PC-3 (cell line): ENCODE results near the gene PPP1R14C. TPM values are rescaled to one million over a fixed set of nuclear protein-coding genes. Genes with fewer than 3 reads are reported as not detected.

Source experiments
- ATAC-seq: fragments of 200-7000 bp; cut with Tn5 transposase; 2 replicates; pipeline ENCODE4 v1.9.1; 2020; ENCODE audit warnings: mild to moderate bottlenecking, moderate library complexity
- BruUV-seq: library from RNA; stranded (reverse); fragments of 400-500 nt; replicated peaks from 2 replicates; lab custom pipeline; 2021; lab: Mats Ljungman, UMichigan
- CTCF ChIA-PET: fragments of 300-600 bp; sonication (Branson Sonifier 250); formaldehyde crosslinking; loops from one replicate; lab custom pipeline; 2022; ENCODE audit warnings: antibody characterized with exemption; lab: Charles Lee
- POLR2A ChIA-PET: fragments of 300-600 bp; sonication (Branson Sonifier 250); formaldehyde crosslinking; loops from one replicate; lab custom pipeline; 2022; ENCODE audit warnings: antibody characterized with exemption; ENCODE audit not compliant: unreplicated experiment; lab: Charles Lee
- DNase-seq: peaks from one replicate; pipeline ENCODE4 v3.0.0-alpha.2; 2015
- H2AFZ ChIP-seq: fragments of 300-600 bp; sonication (generic); 2 replicates; pipeline ENCODE4 v1.6.0; 2016; ENCODE audit warnings: antibody characterized with exemption, low read length
- H3F3A ChIP-seq: fragments of 300-600 bp; sonication (generic); one replicate; pipeline ENCODE4 v1.6.0; 2017; ENCODE audit warnings: antibody characterized with exemption, low read length, control low read depth, mild to moderate bottlenecking; ENCODE audit not compliant: unreplicated experiment
- H3K27ac ChIP-seq: fragments of 300-600 bp; sonication (generic); 2 replicates; pipeline ENCODE4 v1.5.1; 2016; ENCODE audit warnings: mild to moderate bottlenecking, low read length
- H3K27me3 ChIP-seq: fragments of 300-600 bp; sonication (generic); 2 replicates; pipeline ENCODE4 v1.6.1; 2016; ENCODE audit warnings: low read length, mixed read lengths
- H3K36me3 ChIP-seq: fragments of 300-600 bp; sonication (generic); 2 replicates; pipeline ENCODE4 v1.6.1; 2016; ENCODE audit warnings: low read depth, mixed run types, low read length, mixed read lengths
- H3K4me1 ChIP-seq: fragments of 300-600 bp; sonication (generic); 2 replicates; pipeline ENCODE4 v1.5.1; 2016; ENCODE audit warnings: low read length; ENCODE audit not compliant: insufficient read depth
- H3K4me2 ChIP-seq: fragments of 300-600 bp; sonication (generic); 2 replicates; pipeline ENCODE4 v1.6.0; 2016; ENCODE audit warnings: low read length
- H3K4me3 ChIP-seq: fragments of 300-600 bp; sonication (generic); 2 replicates; pipeline ENCODE4 v1.5.1; 2016; ENCODE audit warnings: mild to moderate bottlenecking, low read length, mixed read lengths
- H3K79me2 ChIP-seq: fragments of 300-600 bp; sonication (generic); 2 replicates; pipeline ENCODE4 v1.6.1; 2017; ENCODE audit warnings: low read length, mixed read lengths
- H3K9ac ChIP-seq: fragments of 300-600 bp; sonication (generic); 2 replicates; pipeline ENCODE4 v1.6.0; 2016; ENCODE audit warnings: mild to moderate bottlenecking, low read length
- H3K9me2 ChIP-seq: fragments of 300-600 bp; sonication (generic); replicated peaks from 2 replicates; pipeline ENCODE4 v1.6.1; 2016; ENCODE audit warnings: mixed run types, low read length, mixed read lengths
- H3K9me3 ChIP-seq: fragments of 300-600 bp; sonication (generic); 2 replicates; pipeline ENCODE4 v1.6.1; 2016; ENCODE audit warnings: low read length, mixed read lengths
- H4K20me1 ChIP-seq: fragments of 300-600 bp; sonication (generic); 2 replicates; pipeline ENCODE4 v1.6.1; 2016; ENCODE audit warnings: low read length, mixed read lengths
- EZH2 ChIP-seq: fragments of 300-600 bp; sonication (generic); IDR thresholded peaks from one replicate; pipeline ENCODE4 v1.6.1; 2017; ENCODE audit warnings: antibody characterized with exemption, mild to moderate bottlenecking, low read length; ENCODE audit not compliant: unreplicated experiment
- EZH2phosphoT487 ChIP-seq: fragments of 300-600 bp; sonication (generic); IDR thresholded peaks from 2 replicates; pipeline ENCODE4 v1.6.1; 2018; ENCODE audit warnings: mild to moderate bottlenecking, antibody characterized with exemption, low read length, borderline replicate concordance
- intact Hi-C: fragments of 100-400 bp; cut with micrococcal nuclease; formaldehyde crosslinking; loops from 2 replicates; pipeline ENCODE4 v1.9.0; 2023
- total RNA-seq: library from RNA; depleted of rRNA; stranded (reverse); fragments of >200 nt; gene quantifications from 2 replicates; pipeline ENCODE4 v1.2.3, GENCODE V29; 2014
- TF ChIP-seq, protein P1 (sequence below): fragments of 300-600 bp; sonication (generic); conservative IDR thresholded peaks from 2 replicates; pipeline ENCODE4 v1.5.1; 2017; ENCODE audit warnings: antibody characterized with exemption, low read depth, mild to moderate bottlenecking, low read length

PPP1R14C gene
- total RNA-seq, 1 experiment from 2014 or later, result 1.1 TPM

DNA sequence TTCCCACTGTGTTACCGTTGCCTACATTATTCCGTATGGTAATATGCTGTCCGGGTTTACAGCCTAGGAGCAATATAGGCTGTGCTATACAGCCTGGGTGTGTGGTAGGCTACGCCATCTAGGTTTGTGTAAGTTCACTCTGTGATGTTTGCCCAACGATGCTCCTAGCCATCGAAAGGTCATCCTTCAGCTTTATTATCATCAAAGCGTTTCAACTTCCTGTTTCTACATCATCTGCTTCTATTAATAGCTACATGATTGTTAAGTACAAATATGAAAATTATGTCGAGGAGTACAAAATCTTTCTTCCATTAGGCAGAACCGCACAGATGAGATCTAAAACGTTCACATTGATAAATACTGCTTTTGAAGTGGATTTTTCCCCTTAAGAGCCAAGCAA, 69.9 kb downstream of the PPP1R14C start:
- Histone ChIP-seq H3K9ac (no peak overlapping the region), H3K36me3 (no peaks in the 10 kb centered on the region), H2AFZ (no peak overlapping the region), H3K4me1 (no peaks in the 10 kb centered on the region), H3K4me3 (no peak overlapping the region), H3K9me2 (no peaks in the 10 kb centered on the region), H3K9me3 (no peaks in the 10 kb centered on the region), H3F3A (no peaks in the 10 kb centered on the region), H4K20me1 (no peaks in the 10 kb centered on the region), H3K4me2 (no peak overlapping the region), H3K27ac (no peak overlapping the region), H3K27me3 (no peaks in the 10 kb centered on the region), H3K79me2 (no peaks in the 10 kb centered on the region)
- ATAC-seq (no peak), DNase-seq (no peak)
- intact Hi-C loops, result no loop called here
- no TSS peak for BruUV-seq
- TF ChIP-seq EZH2phosphoT487, result no peak
- TF ChIP-seq, protein P1, sequence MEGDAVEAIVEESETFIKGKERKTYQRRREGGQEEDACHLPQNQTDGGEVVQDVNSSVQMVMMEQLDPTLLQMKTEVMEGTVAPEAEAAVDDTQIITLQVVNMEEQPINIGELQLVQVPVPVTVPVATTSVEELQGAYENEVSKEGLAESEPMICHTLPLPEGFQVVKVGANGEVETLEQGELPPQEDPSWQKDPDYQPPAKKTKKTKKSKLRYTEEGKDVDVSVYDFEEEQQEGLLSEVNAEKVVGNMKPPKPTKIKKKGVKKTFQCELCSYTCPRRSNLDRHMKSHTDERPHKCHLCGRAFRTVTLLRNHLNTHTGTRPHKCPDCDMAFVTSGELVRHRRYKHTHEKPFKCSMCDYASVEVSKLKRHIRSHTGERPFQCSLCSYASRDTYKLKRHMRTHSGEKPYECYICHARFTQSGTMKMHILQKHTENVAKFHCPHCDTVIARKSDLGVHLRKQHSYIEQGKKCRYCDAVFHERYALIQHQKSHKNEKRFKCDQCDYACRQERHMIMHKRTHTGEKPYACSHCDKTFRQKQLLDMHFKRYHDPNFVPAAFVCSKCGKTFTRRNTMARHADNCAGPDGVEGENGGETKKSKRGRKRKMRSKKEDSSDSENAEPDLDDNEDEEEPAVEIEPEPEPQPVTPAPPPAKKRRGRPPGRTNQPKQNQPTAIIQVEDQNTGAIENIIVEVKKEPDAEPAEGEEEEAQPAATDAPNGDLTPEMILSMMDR, result no peak
- no peak for TF ChIP-seq EZH2
- ChIA-PET CTCF (no interaction called here), POLR2A (no interaction called here)

DNA sequence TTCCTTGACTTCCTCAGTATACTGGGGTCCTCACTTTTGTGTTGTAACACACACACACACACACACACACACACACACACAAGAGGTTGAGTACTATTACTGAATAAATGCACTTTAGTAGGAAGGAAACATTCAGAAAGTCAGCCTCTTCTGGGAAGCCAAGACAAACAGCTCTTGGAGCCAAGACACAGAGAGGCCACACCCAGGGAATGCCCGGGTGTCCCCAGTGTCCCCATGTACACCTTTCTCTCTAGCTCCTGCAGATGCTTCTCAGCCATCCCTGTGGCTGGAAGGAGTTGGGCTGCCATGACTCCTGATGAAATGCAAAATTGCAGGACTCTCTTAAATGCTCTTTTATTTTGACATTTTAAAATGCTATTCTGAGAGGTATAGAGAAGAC, 70.5 kb downstream of the PPP1R14C start:
- CTCF ChIA-PET, result no interaction called here
- BruUV-seq, result no TSS peak

DNA sequence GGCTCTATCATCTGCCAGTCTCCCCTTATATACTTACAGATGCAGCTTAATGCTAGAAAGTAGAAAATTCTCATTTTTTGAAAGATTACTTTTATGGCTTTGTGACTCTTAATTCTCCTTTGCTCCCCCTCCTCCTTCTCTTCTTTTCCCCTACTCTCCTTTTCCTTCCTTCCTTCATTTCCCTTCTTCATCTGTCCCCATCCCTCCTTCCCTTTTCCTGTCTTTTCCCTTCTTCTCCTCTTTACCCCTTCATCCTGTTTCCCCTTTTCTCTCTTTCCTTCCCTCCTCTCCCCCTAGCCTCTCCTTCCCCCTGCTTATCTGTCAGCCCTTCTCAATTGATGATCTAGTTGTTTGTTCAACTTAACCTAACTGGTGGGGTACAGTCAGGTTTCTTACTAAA, 71.5 kb downstream of the PPP1R14C start:
- ChIA-PET POLR2A (no interaction called here), CTCF (no interaction called here)
- Histone ChIP-seq H3K4me2 (no peak overlapping the region), H3K36me3 (no peaks in the 10 kb centered on the region), H4K20me1 (no peaks in the 10 kb centered on the region), H3K27me3 (no peaks in the 10 kb centered on the region), H3K9ac (no peak overlapping the region), H3K4me1 (no peaks in the 10 kb centered on the region), H3F3A (no peaks in the 10 kb centered on the region), H2AFZ (no peak overlapping the region), H3K9me2 (no peaks in the 10 kb centered on the region), H3K79me2 (no peaks in the 10 kb centered on the region), H3K27ac (no peak overlapping the region), H3K9me3 (no peaks in the 10 kb centered on the region), H3K4me3 (no peak overlapping the region)
- intact Hi-C loops, result no loop called here
- no peak for DNase-seq
- no TSS peak for BruUV-seq
- ATAC-seq, result no peak
- TF ChIP-seq, protein P1, result no peak
- TF ChIP-seq EZH2phosphoT487, result no peak
- TF ChIP-seq EZH2, result no peak

More for the DNA sequence above, 70.5 kb downstream of the PPP1R14C start:
- Histone ChIP-seq H3K9me2 (no peaks in the 10 kb centered on the region), H3K9ac (no peak overlapping the region), H3K27me3 (no peaks in the 10 kb centered on the region), H3K9me3 (no peaks in the 10 kb centered on the region), H3K4me2 (no peak overlapping the region), H4K20me1 (no peaks in the 10 kb centered on the region), H3F3A (no peaks in the 10 kb centered on the region), H3K36me3 (no peaks in the 10 kb centered on the region), H2AFZ (no peak overlapping the region), H3K79me2 (no peaks in the 10 kb centered on the region), H3K4me3 (no peak overlapping the region), H3K4me1 (no peaks in the 10 kb centered on the region), H3K27ac (no peak overlapping the region)
- TF ChIP-seq, protein P1, result no peak
- TF ChIP-seq EZH2phosphoT487 (no peak), EZH2 (no peak)
- DNase-seq (no peak), ATAC-seq (no peak)
- intact Hi-C loops, result no loop called here
- POLR2A ChIA-PET, result no interaction called here
